GM23248 (cell line): Measurements from ENCODE around the gene ACP2.

ENCODE experiments used
- EZH2 ChIP-seq: fragments of 200-600 bp; sonication (generic); IDR thresholded peaks from 2 replicates; pipeline ENCODE4 v1.6.1; 2018; ENCODE audit warnings: antibody characterized with exemption, mild to moderate bottlenecking; ENCODE audit not compliant: insufficient read depth, poor library complexity, severe bottlenecking
- EZH2phosphoT487 ChIP-seq: fragments of 200-600 bp; sonication (generic); IDR thresholded peaks from 2 replicates; pipeline ENCODE4 v1.6.1; 2018; ENCODE audit warnings: antibody characterized with exemption, moderate library complexity, mild to moderate bottlenecking, low read depth; ENCODE audit not compliant: insufficient read depth

GRCh38 chr11:47274495-47275235 is 26.1 kb upstream of the ACP2 start:
- TF ChIP-seq EZH2 (no peak), EZH2phosphoT487 (no peak)
